Activated CD8-positive, alpha-beta memory T cell treated with anti-CD3 and anti-CD28 coated beads for 24 hours (primary cell): Measurements from ENCODE around the gene SRI.

Source experiments
- DNase-seq: peaks from one replicate; pipeline ENCODE4 v3.0.0-alpha.2; 2020

SRI gene

DNA sequence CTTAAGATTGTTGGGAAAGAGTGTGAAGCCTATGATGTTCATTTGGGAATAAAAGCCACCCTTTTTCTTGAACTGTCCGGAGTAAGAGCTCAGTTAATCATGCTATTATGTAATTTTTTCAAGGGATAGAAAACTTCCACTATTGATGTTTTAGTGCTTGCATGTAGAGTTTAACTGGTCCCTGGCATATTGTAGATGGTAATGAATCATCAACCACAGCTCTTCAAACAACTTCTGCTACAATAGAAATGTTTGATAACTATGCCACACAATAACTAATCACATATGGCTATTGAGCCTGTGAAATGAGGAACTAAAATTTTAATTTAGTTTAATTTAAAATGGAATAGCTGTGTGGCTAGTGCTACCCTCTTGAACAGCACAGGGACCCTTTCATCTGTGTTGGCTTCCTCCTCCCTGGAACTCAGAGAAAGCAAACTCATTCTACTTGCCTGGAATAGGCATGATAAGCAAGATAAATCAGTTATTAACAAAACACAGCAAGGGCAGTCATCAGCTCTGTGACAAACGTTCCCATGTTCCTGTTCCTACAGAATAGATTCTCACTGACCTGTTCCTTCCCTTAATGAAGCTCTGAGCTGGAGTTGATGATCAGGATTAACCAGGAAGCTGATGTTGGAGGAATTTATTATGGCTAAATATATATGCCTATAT lies 4.9 kb upstream of the SRI start:
- DNase-seq, result no peak

DNA sequence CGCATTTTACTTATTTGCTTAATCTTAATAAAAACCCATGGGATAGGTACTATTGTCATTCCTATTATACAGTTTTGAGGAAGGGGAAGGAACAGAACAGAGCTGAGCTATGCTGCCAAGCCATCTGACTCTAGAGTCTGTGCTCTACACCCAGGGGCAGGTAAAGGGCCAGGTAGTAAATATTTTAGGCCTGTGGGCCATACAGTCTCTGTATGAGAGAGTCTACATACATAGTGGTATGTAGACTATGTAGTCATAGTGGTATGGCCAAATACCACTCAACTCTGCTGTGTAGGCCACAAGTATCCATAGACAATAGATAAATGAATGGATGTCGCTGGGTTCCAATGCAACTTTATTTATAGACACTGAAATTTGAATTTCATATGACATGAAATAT lies 3.4 kb upstream of the SRI start:
- no peak for DNase-seq

DNA sequence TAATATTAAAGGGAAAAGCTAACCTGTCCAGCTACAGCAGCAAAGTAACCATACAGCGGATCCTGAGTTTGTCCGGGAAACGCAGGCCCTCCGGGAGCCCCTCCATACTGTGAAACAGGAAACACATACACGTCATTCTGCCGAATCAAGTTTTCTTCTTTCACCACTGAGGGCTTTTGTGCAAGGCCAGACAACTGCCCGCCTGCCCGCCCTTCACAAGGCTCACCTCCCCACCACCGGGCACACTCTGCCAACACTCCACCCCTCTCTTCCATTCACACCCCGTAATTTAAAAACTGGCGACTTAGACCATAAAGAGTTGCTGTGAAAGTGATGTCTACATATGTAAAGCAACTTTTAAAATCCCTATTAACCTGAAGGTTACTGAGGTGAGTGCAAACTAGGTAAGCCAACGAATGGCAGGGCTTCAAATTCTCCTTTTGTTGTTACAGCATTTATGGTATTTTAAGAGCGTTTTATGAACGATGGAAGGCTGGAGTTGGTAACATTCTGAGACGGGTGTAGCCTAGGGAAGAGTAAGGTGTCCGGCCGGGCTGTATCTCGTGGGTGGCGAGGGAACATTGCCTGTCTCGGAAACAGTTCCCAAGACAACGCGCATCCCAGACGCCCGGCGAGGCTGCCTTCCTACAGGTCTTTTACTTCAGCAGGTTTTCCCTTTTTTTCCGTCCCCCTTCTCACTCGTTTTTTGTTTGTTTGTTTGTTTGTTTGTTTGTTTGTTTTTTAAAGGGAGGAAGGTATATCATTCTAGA lies 817 bp downstream of the SRI start:
- DNase-seq, result peak; percentile 63

DNA sequence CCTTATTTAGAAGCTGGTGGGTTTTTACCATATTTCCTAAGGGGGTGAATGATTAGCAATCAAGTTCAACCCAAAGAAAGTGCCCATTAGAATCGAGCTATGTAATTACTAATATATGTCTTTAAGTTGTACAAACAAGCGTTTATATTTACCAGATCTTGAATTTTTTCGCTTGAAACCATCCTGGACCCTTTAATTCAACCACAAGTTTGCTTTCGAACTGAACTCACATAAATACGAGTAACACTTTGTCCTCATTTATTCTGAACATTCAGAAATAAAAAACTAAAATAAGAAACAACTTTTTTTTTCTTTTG lies 1.5 kb downstream of the SRI start:
- no peak for DNase-seq

DNA sequence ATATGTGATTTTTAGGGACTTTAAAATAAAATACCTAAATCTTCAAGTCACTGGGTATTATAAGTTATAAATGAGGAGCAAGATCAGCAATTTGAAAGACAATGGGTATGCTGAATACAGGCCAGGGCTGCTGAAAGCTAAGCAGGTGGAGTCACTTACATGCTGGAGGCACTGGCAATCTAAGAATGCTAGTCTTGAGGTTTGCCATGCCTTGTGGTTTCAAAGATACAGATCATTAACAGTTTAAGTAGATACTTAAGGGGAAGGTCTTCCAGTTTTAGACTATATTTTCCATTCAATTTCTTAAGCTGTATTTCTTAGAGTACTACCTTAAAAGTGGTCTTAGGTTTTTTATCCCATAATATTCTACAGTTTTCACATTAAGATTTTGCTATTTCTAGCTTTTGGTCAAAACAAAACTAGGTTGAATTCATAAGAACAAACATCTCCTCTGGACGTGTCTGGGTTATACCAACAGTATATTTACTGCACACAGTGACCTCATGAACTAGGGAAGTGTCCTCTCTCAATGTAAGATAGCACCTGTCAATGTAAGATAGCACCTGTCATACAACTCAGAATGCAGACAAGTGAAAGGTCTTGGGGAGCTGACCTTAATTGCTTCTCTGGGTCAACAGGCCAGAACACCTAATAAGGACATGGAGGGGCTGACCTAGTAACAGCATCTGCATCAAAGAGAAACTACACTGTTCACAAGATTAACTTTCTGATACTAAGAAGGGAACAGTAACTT lies 2.0 kb downstream of the SRI start:
- DNase-seq, result no peak

DNA sequence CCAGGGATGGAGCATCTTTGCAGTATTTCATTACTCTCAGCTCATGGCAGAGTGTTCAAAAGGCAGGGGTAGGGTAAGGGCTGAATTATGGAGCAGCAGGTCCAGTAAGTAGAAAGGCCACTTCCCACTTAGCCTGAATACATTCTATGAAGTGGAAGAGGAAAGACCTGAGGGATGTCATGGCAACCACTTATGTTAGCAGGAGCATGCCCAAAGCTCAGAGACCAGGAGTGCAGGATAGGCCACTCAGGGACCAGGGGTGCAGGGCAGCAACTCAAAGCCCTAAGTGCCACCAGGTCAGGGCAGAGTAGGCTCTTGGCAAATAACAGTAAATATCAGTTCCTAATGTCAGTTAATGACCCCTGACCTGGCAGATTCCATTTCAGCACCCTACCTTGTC lies 3.6 kb downstream of the SRI start:
- no peak for DNase-seq

DNA sequence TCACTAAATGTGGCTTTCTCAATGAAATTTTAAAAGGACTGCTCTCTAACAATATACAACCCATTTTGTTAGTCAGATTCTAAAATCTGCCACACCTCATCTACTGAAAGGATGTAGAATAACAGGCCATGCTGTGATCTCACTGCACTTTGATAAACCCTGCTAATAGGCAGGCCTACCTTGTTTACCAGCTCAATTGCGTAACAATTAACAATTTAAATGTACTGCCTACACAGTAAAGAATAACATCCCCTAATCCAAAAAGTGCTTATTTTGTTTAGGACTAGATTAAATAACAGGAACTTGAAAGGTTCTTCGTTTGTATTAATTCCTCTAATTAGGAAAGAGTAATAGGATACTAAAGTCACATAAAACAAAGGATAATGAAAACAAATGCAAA lies 4.5 kb downstream of the SRI start:
- DNase-seq, result no peak

DNA sequence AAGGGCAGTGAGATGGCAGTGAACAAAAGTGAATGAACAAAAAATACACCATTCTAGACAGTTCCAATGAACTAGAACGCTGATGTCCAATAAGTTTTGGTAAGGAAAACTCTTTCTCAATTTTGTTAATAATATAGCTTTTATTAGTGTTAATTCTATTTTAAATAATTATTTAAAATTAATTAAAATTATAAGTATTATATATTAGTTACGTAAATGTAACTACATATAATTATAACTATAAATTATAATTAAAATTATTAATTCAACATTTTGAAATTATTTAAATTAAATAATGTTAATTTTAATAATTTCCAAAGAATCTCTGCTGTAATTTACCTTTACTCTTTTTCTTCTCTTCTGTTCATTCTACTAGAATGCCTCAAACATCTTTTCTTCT lies 5.4 kb downstream of the SRI start:
- no peak for DNase-seq

DNA sequence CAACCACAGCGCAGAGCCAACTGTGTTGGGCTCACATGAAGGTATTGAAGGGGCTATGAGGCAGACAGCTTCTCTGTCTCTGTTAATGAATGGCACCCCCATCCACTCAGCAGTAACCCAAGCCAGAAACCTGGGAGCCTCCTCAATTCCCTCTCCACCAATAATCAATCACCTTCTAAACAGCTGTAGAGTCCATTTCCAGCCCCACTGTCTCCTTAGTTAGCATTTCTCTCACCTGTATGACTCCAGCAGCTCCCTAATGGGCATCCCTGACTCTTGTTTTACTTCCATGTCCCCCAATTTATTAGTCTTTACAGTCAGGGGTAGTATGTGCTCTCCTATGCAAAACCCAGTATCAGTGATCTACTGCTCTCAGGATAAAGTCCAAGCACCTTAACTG lies 6.9 kb downstream of the SRI start:
- no peak for DNase-seq

DNA sequence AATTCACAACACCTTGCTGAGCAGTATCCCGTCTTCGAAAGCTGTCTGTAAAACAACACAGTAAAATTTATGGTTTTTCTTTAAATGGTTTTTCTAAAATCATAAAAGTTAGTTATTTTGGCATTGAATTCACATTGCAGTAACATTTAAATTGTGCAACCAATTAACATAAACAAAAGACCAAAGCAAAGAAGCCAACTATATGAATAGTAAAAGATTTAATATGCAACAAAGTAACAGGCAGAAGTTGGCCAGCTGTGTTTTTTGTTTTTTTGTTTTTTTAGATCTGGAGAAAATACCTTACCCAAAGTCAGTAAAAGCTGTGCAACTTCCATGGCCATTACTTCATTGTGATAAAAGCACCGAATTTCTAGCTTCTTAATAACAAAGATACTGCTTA lies 11.3 kb downstream of the SRI start:
- no peak for DNase-seq

DNA sequence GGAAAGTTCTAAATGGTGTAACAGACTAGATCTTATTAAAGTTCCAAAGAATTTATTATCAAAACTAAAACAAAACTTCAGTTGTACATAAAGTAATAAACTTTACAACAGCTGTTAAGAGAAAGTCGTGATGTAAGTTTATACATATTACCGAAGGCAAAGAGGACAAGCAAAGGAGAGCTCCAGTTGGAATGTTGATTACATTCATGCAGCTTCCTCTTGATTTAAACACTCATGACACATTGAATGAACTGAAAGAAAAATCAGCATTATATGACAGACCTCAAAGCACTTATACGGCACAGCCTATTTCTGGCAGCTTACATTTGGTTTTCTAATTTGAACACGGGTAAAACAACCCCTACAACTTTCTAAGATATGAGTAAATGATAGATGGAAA lies 13.6 kb downstream of the SRI start:
- no peak for DNase-seq

DNA sequence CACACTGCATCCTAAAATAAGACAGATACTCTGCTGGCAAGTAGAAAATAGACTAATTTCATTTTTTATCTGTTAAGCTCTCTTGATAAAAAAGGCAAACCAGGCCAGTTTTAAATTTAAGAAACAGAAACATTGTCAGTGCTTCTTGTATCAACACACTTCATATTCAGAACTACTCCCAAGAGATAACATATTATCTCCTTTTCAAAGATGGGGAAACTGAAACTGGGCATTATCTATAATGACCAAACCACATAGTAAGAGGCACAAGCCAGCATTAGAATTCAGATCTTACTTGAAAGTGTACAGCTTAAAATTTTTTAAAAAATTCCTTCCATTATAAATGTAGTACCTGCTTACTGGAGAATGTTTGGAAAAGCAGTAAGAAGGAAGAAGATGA lies 14.7 kb downstream of the SRI start:
- DNase-seq, result no peak

DNA sequence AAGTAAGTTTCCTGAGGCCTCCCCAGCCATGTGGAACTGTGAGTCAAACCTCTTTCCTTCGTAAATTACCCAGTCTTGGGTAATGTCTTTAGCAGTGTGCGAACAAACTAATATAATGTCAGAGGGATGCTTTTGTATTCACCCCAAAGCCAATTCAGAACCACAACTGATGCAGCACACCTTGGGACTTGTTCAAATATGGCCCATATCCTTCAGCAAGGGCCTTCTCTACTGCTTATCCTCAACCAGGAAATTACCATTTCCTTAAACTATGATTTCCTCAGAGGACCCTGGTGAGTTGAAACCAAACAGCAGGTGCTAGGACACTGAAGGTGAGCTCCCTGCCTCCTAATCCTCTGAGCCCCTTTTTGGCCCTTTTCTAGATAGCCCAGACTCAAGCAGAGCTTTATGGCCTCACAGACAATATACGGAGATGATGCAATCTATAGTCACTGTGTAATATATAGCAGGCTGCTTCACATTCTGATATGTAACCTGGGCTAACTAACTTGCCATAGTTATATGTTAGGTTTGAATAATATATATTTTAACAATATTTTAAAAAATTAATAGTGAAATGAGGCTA lies 15.2 kb downstream of the SRI start:
- no peak for DNase-seq

DNA sequence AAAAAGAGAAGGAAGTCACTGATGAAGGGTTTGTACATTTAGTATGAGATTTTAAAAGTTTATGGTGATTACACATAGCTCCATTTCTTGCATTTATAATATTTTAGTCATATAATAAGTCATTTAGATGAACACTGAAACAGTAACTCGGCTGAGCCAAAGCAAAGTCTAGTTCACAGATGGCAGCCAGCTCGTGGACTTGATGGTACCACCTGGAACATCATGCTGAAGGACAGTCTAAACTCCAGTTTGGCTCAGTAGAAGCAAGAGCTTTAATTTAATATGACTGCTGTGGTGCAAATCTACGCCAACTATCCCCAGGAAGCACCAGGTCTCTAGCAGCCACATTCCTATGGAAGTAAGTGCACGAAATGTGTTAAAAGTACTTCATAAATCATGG lies 16.4 kb downstream of the SRI start:
- DNase-seq, result no peak

DNA sequence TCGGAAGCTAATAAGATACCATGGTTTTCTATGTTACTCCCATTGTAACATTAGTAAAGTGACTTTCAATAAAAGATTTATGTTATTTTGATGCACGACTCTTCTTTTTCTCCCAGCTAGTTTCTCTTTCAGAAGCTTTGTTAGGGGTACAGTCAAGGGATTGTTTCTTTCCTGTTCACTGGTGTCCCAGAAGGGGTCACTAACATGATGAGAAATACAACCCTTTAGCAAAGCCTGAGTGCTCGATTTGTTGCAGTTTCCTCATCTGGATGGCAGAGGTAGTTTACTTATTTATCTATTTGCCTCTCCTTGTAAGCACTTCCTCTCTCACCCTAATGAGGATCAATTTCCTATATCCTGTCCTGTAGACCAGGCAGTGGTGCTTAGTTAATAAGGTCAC lies 17.0 kb downstream of the SRI start:
- no peak for DNase-seq

DNA sequence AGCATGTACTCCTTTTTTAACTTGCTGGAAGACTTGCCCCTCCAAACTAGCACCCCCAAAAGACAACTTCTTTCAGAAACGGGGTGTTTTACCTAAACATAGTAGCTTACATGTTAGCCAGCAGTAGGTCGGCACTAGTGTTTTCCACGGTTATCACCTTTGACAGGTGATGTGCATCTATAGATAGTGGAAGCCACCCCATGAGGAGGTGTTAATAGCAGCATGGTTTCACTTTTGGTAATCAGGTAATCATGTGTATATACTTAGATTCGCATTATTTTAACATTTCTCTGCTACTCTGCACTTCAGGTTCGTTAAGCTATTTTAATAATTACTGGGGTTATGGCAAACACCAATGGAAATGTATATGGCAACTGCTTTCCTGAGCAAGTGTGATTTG lies 17.6 kb downstream of the SRI start:
- no peak for DNase-seq

DNA sequence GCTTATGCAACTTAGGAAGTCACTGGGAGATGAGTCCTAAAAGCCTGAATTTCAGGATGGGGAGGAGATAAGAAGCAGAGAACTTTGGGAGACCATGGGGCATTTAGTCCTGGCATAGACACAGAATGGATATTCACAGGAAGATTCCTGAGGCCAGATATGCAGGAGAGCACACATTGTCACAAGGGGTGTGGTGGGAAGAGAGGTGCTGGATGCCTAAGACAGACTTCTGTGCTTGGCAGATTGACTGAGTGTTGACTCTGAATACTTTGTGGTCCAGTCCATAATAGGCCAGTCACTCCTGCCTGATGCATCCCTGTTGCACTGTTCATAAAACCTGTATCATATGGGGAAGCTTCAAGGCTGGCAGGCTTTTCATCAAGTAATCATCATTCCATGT lies 18.5 kb downstream of the SRI start:
- DNase-seq, result no peak

DNA sequence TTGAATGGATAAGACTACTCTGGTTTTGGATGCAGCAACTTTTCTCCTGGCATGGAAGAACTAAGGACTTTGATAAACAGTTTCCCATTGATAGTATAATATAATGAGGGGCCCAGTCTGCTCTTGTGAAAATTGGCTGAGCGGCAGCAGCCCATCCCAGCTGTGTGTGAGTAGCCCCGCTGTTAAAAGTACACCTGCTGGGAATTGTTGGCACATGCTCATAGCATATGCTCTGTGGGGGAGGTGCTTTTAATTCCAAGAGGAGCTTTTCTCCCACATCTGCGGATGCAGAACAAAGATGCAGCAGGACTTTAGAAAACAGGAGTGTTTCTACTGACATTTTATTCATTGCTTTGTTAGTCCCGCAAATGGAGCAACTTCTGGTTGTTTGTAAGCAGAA lies 19.0 kb downstream of the SRI start:
- no peak for DNase-seq

DNA sequence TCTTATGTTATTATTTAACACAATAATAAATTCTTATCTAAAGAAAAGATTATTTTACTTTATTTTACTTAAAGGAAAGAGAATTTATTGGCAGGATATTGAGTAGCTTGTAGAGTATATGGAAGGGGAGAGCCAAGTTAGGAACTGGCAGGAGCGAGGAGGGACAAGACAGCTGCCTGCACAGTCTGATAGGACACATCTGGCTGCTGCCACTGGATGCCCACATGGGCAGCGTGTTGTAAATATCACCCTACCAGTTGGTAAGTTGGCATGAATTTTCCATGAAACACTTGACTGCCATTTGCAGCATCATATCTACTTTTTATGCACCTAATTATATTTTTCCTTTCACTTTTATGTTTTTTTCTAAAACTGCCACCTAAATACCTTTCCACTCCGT lies 19.6 kb downstream of the SRI start:
- DNase-seq, result no peak

DNA sequence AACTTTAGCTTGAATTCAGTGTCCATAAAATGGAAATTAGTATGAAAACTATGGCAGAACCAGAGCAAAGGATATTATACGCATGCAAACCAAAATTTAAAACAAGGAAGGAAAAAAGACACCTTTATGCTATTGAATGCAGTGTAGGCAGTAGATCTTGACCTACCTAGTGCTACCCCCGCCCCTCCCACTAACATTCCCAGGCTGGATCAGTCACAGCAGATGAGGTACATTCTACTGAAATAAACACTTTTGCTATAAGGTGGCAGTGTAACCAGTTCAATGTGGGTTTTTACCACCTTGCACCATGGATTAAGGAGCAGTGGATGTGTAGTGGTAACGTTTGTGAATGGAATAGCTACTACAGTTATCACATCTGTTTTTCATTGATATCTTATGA lies 27.9 kb downstream of the SRI start:
- no peak for DNase-seq

DNA sequence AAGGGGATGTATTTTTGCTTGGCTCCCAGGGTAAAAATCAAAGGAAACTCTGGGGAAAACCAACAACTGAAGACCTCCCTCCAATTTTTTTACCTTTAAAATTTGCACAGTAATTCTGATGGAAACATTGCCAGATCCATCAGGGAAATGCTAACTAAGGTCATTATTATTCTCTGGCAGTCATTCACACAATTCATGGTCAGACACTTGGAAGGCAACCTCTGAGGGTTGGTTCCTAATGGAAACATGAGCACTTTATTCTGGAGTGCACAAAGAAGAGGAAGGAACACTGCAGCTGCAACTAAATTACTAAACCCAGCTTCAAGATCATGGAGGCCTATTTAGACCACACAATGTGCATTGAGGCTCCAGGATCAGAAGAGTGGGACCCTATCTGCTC lies 34.2 kb downstream of the SRI start:
- no peak for DNase-seq

DNA sequence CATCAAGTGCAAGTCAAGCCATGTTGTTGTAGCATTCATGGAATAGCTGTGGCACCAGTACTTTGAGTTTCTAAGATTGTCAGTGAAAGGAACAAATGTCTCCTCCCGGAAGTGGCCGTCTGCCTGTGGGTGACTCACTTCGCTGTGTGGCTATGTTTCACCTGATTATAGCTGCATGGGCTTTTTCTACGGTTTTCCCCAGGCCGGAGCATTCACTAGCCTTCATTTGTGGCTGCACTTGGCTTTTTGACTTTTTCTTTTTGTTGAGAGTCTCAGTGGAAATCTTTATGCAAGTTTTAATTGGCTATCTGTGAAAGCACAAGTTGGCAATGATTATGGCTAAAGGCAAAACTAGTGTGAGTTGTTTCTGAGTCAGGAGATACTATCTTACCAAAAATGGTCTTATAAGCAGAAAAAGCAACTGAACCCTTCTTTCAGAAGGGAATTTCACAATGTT lies 35.0 kb downstream of the SRI start:
- no peak for DNase-seq

DNA sequence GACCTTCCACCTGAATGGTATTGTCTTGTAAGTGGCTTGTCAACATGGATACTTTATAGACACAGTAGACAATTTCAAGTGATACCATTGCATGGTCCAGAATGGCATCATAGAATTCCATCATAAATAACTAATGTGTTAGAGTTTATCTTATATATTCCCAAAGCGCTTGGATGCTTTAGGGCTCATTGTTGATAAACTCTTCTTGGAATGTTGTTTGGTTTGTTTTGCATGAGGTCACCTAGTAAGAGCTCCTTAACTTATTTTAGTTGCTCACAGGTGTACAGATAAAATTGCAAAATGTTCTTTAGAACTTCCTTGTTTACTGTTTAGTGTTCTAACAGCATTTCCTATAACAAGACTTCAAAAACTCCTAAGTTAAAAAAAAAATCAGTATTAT lies 36.8 kb downstream of the SRI start:
- no peak for DNase-seq

DNA sequence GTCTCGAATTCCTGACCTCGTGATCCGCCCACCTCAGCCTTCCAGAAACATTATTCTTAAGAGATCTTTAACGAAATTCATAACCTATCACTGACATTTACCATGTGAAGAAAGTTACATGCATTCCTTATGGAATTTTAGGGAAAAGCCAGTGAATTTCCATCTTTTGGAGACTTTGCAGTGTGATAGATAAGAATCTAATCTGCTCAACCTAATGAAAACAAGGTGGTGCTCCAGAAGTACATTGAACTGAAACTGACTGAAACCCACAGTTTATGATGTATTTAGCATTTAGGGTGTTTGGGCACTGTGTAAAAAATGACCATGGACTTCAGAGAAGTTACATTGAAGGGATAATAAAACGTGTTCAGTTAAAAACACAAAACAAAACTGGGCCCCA lies 43.6 kb downstream of the SRI start:
- no peak for DNase-seq
